A549 (cell line): ENCODE data around the gene ANXA1.

Source experiments
- EP300 ChIP-seq, 2 experiments: fragments of >200 bp; sonication (Bioruptor Twin); formaldehyde crosslinking; IDR thresholded peaks; 2 replicates in 1 of 2; 3 replicates in 1 of 2; pipeline ENCODE4 v1.6.1; 2016 to 2017
- MAFK ChIP-seq: fragments of 450-650 bp; IDR thresholded peaks from 2 replicates; pipeline ENCODE4 v1.6.1; 2014; ENCODE audit not compliant: partially characterized antibody

GRCh38 chr9:73132034-73132776, 19.5 kb upstream of the ANXA1 start:
- TF ChIP-seq EP300 (IDR thresholded peaks at IDR 0.05) (no peak), MAFK (peak; percentile 92)
